Vagina (tissue), 2 donors: ENCODE data around the gene CLIP4.

ENCODE experiments used
- POLR2A ChIP-seq, 2 donors: fragments of 450-650 bp; IDR thresholded peaks; one replicate each; pipeline ENCODE4 v1.6.1; 2017; ENCODE audit warnings: antibody characterized with exemption in 2 of 2, mild to moderate bottlenecking in 2 of 2, moderate library complexity in 2 of 2
- POLR2AphosphoS5 ChIP-seq, 2 donors: sonication (generic); formaldehyde crosslinking; IDR thresholded peaks; one replicate each; pipeline ENCODE4 v1.9.0; 2017; ENCODE audit warnings: antibody characterized with exemption in 2 of 2, mild to moderate bottlenecking in 2 of 2, low read depth in 1 of 2; ENCODE audit not compliant: insufficient read depth in 1 of 2
- TF ChIP-seq, protein P1 (sequence below), 3 experiments: fragments of 450-650 bp in 2 of 3; fragments of 200-600 bp in 1 of 3; sonication (generic) in 1 of 3; IDR thresholded peaks; one replicate each; pipeline ENCODE4 v1.5.1; 2017 to 2019; ENCODE audit warnings: antibody characterized with exemption in 3 of 3, mild to moderate bottlenecking in 2 of 3, moderate library complexity in 2 of 3

DNA sequence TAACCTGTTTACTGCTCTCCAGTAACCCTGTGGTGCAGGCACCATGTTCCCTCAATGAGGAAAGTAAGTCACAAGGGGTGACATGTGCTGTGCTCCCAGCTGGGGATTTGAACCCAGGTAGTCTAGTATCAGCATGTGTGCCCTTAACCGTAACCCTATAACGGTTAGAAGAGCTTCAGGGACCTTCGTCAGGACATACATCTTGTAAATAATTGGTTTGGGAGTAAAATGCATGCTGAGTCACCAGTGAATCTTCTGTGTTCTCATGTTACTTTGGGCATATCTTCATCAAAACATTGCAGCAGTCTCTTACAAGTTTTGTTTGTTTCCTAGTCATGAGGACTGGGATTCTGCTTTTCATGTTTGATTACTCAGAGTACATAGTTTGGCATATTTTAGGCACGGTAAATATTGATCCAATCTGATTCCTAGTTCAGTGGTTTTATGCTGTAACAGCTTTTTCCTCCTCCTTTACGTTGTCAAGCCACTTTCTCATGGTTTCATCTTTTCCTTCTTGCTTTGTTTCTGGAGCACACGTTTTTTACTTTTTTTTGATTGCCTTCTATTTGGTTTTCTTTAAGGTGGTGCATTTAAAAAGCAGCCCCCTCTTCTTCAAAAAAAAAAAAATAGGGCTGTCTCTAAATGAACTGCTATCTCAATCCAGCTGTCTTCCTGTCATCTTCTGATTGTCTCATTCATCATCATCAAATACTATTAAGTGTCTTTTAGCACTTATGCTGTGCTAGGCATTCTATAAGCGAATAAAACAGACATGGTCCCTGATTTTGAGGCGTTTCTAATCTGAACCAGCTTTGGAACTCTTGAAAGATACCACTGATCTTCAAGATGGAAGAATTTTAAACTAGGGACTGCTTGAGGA is 50.4 kb downstream of the CLIP4 start:
- TF ChIP-seq, protein P1, sequence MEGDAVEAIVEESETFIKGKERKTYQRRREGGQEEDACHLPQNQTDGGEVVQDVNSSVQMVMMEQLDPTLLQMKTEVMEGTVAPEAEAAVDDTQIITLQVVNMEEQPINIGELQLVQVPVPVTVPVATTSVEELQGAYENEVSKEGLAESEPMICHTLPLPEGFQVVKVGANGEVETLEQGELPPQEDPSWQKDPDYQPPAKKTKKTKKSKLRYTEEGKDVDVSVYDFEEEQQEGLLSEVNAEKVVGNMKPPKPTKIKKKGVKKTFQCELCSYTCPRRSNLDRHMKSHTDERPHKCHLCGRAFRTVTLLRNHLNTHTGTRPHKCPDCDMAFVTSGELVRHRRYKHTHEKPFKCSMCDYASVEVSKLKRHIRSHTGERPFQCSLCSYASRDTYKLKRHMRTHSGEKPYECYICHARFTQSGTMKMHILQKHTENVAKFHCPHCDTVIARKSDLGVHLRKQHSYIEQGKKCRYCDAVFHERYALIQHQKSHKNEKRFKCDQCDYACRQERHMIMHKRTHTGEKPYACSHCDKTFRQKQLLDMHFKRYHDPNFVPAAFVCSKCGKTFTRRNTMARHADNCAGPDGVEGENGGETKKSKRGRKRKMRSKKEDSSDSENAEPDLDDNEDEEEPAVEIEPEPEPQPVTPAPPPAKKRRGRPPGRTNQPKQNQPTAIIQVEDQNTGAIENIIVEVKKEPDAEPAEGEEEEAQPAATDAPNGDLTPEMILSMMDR (IDR thresholded peaks at IDR 0.05) = no peak
- TF ChIP-seq POLR2A (IDR thresholded peaks at IDR 0.05) (no peak), POLR2AphosphoS5 (IDR thresholded peaks at IDR 0.05; ENCODE audit: insufficient read depth in 1 of 2, low read depth in 1 of 2) (no peak)
